Spinal cord (tissue), 4 donors: ENCODE results near the gene DHRS7. TPM values are rescaled to one million over a fixed set of nuclear protein-coding genes. Genes with fewer than 3 reads are reported as not detected.

Source experiments
- polyA plus RNA-seq, 2 donors: library from polyadenylated mRNA; unstranded; fragments of 120-200 nt; gene quantifications; one replicate each; pipeline ENCODE4 v1.2.1, GENCODE V29; 2013; ENCODE audit not compliant: insufficient read length in 2 of 2
- total RNA-seq, 2 donors: library from RNA; depleted of rRNA in 1 of 2; stranded (reverse); fragments of 120-200 nt in 1 of 2; fragments of >200 nt in 1 of 2; gene quantifications; one replicate each; pipeline versions ENCODE4 v1.2.3 to v1.2.4, GENCODE V29; 2013 to 2014

DHRS7 gene
- total and polyA plus RNA-seq, 4 donors: 72.5 to 90.6 (median 80.3) TPM

Other genes with a start within 250 kb of the DHRS7 start
- gene LRRC9, start 245.3 kb downstream of the DHRS7 start, total RNA-seq: 1 to 10 TPM; 6.3 to 8.2 TPM
- 1 to 10 TPM; 2.5 to 7.3 TPM for gene LRRC9, start 245.3 kb downstream of the DHRS7 start, polyA plus RNA-seq
- gene PCNX4, start 73.5 kb downstream of the DHRS7 start, total RNA-seq: 100 to 1,000 TPM; 106 to 110 TPM
- gene PCNX4, start 73.5 kb downstream of the DHRS7 start, polyA plus RNA-seq: 10 to 100 TPM; 79.9 to 81.1 TPM
- gene PPM1A, start 83.8 kb upstream of the DHRS7 start, total RNA-seq: 10 to 100 TPM; 33.1 to 91.9 TPM
- gene PPM1A, start 83.8 kb upstream of the DHRS7 start, polyA plus RNA-seq: 10 to 100 TPM; 47.3 to 57.6 TPM